ENCODE results near the gene ZNF750. TPM values are rescaled to one million over a fixed set of nuclear protein-coding genes. Genes with fewer than 3 reads are reported as not detected.

The ZNF750 gene
- total RNA-seq, 1 donor from 2014 or later = not detected

DNA sequence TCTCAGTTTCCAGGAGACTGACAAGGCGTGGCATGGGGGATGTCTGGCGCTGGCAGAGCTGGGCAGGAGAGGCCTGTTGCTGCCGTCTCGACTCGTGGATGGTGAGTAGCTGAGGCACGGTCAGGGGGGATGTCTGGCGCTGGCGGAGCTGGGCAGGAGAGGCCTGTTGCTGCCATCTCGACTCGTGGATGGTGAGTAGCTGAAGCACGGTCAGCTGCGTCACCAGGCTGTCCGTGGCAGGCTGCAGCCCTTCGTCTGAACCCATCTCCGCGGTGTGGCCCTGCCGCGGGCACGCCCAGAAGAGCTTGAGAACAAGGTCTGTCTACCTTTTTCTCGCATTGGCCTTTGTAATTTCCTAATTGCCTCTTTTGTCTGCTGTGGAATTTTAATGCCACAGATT lies 25.0 kb downstream of the ZNF750 start:
- intact Hi-C loops (cut with micrococcal nuclease) = no loop called here

DNA sequence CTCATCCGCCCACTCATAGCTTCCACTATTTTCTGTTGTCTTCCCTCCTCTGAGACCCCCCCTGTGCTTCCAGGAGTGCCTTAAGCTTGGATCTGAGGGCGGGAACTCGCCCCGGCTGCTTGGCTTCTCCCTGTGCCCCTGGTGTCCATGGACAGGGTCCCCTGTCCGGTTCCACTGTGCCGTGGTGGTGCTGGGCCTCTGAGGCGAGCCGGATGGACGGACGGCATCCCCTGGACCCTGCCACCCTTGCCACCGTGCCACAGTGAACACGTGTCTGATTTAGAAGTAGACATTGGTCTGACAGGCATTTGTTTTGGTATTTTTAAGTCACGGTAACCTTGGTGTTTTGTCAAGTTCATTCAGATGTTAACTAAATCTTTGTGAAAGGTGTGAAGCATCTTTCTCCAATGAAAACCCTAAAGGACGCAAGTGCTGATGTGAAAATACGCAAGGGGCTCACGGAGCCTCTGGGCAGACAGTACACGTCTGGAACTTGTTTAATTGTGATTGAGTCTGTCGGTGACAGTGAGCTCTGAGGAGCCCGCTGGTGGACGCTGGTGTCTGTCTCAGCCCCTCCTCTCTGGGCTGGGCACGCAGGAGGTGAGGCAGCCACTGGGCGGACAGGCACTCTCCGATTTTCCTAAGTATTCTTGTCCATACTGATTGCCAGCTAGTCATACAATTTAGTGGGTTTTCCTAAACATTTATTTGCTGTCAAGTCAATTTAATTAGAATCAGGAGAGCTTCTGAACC lies 26.3 kb downstream of the ZNF750 start:
- intact Hi-C loops (cut with micrococcal nuclease) = no loop called here

DNA sequence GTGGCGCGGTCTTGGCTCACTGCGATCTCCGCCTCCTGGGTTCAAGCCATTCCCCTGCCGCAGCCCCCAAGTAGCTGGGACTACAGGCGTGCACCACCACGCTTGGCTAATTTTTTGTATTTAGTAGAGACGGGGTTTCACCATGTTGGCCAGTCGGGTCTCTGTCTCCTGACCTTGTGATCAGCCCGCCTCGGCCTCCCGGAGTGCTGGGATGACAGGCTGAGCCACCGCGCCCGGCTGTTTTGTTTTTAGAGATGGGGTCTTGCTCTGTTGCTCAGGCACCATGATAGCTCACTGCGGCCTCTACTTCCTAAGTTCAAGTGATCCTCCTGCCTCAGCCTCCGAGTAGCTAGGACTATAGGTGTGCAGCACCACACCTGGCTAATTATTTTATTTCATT lies 27.2 kb downstream of the ZNF750 start:
- intact Hi-C loops (cut with micrococcal nuclease) = no loop called here

DNA sequence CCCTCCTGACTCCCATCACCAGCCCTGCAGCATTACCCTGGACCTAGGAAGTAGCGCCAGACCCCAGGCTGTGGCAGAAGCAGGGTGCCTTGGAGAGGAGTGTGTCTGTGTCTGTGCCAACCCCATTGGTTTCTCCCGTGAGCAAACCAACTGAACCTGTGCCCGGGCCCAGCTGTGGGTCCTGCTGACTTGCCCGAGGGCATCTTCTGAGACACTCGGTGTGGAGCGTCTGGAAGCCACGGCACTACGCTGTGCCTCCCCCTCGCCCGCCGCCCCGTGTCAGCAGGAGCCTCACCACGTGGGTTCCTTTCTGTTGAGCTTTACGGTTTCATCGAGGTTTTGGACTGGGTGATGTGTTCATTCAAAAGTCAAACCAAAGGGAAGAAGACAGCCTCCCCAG lies 27.8 kb downstream of the ZNF750 start:
- intact Hi-C loops (cut with micrococcal nuclease) = no loop called here

DNA sequence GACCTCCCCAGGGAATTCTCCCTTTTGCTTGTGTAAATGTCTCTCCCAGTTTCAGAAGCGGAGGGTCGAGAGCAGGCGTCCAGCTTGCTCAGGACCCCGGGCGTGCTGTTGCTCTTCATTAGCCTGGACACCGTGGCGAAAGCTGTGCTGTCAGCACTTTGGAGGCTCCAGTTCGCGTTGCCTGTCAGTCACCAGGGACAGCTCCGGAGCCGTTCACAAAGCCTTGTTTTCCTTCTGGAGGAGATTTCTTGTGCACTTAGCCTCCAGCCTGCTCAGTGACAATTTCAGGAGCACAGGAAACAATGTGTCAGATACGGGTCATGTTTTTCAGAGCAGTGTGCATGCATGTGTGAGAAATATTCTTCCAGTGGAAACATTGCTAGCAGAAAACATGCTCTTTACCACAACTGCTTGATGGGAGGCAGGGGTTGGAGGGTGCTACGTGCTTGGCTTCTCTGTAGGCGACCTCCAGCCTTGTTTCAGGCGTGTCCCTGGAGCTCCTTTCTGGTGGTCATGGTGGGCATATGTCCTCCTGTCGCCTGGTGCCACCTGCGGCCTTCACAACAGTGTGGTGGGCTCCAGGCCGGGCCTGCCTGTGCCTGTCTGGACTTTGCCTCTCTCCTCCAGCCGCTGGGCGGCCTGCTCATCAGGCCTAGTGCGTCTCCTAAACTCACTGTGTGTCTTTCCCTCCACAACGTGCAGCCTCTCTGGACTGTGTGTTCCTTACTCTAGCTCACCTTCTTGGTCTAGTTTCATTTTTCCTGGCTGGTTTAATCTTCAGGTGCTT lies 29.0 kb downstream of the ZNF750 start:
- intact Hi-C loops (cut with micrococcal nuclease) = no loop called here

DNA sequence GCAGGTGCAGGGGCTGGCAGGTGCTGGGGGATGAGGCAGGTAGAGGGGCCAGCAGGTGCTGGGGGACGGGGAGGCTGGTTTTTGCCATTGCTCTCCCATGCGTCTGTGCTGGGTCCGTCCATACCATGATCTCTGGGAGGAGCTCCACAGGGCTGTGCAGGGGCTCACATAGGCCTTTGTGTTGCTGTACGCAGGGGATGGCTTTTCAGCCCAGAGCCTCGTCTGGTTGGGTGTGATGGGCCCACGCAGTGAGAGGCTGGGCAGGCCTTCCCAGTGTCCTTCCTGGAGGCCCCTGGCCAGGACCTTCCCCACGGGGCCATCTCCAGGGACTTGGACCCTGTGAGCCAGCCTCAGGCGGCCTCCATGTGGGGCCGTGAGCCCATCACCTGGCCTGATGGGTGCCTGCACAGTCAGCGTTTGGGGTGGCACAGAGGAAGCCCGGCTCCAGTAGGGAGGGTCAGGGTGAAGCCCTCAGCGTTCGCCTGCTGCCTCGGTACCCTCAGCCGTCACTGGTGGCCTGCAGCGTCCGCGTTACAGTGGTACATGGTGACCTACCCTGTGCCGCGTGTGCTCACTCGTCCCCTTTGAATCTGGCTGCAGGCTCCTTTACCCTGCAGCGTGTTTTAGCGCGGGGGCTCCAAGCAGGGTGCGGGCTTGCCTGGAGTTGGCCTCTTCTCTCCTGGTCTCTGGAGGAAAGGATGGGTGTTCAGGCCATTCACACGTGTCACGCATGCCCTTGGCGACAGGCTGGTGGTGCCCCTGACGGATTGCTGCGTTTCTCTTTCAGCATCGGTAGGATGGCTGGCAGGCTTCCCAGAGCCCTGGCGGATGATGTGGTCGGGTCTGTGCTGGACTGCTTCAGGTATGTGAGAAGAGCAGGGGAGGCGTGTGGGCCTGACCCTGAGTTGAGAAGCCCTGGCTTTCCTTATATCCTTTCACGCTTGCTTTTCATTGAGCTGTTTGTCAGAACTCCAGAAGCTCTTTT lies 30.6 kb downstream of the ZNF750 start:
- intact Hi-C loops (cut with micrococcal nuclease) = no loop called here

DNA sequence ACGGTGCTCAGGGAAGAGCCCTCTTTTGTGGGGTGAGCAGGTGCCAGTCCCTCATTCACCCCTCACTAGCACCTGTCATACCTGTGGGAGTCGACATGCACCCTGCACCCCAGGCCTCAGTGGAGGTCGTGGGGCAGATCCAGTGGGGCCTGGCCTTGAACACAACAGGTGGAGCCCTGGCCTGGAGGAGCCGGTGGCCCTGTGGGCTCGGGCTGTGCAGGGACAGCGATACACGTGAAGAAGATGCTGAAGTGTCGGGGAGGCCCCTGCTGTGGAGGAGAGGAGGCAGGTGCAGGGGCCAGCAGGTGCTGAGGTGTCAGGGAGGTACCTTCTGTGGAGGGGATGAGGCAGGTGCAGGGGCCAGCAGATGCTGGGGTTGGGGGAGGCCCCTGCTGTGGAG lies 31.8 kb downstream of the ZNF750 start:
- intact Hi-C loops (cut with micrococcal nuclease) = no loop called here

DNA sequence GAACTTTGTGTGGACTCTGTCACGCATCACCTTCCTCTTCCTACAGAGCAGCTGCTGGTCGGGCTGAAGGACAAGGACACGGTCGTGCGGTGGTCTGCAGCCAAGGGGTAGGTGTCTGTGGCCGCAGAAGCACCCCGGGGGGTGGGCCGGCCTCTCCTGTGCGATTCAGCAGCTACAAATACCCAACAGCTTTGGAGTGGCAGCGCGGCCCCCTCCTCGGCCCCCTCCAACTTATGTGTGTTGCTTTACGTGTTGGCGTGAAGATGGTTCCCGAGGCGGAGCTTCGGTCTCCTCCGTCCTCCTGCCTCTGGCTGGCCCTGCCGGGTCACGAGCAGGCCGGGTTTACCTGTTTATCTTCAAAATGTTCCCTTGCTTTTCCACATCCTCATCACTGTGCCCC lies 32.3 kb downstream of the ZNF750 start:
- intact Hi-C loops (cut with micrococcal nuclease) = no loop called here

DNA sequence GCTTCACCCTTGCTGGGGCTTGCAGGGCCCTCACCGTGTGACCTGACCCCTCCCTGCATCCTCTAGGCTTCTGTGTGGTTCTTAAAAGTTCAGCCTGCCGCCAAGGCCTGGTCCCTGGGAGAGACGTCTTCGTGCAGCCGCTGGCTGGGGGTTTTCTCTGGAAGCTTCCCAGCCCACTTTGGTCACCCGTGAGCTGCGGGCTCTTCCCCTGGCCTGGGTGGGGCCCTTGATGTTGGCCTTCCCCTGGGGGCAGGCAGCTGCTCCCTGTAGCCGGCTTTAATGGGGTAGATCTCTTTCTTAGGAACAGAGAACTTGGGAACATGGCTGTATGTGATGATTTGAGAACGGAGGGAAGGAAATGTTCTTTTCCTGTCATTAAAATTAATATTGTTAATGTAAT lies 32.7 kb downstream of the ZNF750 start:
- intact Hi-C loops (cut with micrococcal nuclease) = no loop called here

DNA sequence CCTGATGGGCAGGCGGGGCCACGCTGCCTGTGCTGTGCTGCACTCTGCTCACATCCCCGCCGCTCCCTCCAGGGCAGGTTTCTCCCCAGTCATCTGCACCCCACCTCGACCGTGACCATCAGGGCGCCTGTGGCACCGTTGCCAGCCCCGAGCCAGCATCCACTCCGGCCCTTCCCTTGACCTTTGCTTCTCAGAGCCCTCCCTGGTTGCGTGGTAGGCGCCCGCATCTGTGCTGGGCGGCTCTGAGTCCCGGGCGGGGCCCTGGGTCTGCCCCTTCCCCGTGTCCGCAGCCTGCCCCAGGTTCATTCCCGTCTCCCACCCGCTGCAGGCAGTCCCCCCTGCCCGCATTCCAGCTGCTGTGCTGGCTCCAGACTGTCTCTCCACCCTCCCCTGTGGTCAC lies 33.2 kb downstream of the ZNF750 start:
- intact Hi-C loops (cut with micrococcal nuclease) = no loop called here

DNA sequence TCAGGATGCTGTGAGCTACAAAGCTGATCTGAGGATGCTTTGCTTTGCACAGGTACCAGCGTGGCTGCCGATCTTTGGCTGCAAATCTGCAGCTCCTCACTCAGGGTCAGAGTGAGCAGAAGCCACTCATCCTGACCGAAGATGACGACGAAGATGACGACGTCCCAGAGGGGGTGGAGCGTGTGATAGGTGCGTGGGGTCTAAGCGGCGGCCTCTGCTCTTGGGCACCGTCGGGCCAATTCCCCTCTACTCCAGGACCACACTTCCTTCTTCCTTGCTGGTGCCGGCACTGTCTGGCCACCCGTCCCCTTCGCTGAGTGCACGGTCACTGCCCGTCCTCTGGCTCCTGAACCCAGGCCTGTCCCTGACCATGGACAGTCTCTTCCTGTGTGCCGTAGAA lies 34.0 kb downstream of the ZNF750 start:
- intact Hi-C loops (cut with micrococcal nuclease) = no loop called here

DNA sequence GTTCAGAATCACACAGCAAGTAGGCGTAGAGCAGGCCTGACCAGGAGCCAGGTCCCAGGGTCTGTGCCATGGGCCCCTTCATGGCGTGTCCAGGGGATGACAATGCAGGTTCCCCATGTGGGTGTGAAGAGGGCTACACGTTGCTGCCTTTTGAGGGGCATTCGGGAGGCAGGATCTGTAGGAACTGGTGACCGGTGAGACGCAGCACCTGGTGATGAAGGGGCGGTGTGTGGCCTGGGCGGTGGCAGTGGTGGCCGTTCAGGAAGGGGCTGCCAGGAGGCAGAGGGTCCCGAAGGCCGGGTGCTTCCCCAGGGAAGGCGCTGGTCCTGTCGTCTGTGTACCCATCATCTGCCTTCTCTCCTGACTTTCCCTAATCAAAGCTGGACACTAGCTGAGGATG lies 34.6 kb downstream of the ZNF750 start:
- intact Hi-C loops (cut with micrococcal nuclease) = no loop called here

DNA sequence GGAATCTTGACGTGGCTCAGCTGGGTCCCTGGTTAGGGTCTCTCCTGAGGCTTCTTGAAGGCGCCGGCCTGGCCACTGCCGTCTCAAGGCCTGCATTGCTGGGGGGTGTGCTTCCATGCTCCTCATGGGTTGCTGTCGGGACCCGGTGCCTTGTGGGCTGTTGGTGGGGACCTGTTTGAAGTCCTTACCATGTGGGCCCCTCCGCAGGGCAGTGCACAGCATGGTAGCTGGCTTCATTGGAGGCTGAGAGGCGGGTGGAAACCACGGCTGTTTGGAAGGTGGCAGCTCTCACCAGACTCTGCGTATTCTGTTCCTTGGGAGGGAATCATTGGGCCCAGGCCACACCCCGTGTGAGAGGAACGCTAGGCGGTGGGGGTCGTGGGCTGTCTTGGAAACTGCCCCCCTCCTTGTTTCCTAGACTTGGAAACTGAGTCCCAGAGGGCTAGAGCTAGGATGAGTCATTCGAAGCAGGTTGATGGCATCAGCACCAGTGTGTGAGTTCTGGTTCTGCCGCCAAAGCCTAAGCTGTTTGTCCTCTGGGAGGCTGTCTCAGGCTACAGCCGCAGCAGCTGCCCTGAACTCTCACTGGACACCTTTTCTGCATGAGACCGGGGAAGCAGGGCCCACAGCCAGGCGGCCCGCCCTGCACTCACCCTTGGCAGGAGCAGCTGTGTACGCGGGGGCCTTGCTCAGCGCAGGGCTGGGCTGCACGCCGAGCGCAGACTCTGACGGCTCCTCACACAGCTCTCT lies 35.2 kb downstream of the ZNF750 start:
- intact Hi-C loops (cut with micrococcal nuclease) = no loop called here

DNA sequence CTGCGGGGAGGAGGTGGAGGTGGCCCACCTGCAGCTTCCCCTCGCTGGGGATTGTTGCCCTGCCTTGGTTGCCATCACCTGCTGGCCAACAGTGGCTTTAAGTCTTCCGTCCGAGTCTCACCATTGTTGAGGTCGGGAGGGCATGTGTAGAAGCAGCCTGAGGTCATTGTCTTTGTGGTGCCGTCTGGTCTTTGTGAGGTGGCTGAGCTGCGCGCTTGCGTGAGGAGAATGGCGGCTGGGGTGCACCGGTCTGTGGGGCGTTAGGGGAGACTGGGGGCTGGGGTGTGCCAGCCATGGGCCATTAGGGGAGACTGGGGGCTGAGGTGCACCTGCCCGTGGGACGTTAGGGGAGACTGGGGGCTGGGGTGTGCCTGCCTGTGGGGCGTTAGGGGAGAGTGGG lies 36.2 kb downstream of the ZNF750 start:
- intact Hi-C loops (cut with micrococcal nuclease) = no loop called here

DNA sequence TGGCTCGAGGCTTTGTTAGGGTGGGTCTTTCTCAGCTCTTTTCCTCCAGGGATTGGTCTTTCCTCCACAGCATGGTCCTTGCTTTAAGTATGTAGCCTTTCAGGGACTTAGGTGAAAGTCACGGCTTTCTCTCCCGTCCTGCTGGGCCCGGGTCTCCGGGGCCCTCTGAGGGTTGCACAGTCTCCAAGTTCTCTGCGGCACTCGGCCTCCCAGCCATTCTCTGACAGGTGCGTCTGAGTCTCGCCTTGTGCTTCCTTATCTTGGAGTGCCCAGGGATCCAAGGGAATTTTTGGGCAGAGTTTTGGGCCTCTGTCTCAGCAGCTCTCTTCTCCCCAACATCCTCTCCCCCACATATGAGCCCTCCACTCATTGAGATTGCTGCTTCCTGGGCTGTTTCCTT lies 36.6 kb downstream of the ZNF750 start:
- intact Hi-C loops (cut with micrococcal nuclease) = no loop called here

DNA sequence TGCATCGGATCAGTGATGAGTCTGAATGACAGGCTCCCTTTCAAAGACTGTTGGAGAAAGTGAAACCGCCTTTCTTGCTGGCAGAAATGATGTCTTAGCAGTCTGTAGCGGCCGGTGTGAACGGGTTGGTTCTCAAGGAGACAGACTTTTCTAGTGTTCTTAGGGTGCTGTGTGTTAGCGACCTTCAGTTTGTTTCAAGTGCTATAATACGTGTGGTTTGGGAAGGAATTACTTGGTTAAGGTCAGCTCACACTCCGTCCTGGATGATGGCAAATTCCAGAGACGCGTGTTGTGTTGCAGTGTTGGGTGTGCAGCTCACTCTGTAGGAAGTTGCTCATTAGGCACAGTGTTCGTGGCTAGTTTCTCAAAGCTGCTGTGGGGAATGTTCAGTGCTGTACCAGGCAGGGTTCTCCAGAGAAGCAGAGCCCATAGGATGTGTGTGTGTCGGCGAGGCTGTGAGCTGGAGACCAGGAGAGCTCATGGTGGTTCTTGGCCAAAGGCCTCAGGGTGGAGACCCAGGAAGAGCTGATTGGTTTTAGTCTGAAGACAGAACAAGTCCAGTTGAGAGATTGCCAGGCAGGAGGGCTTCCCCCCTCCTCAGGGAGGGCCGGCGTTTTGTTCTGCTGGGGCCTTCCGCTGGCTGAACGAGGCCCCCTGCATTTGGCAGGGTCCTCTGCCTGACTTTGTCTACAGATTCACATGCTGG lies 37.6 kb downstream of the ZNF750 start:
- intact Hi-C loops (cut with micrococcal nuclease) = no loop called here

DNA sequence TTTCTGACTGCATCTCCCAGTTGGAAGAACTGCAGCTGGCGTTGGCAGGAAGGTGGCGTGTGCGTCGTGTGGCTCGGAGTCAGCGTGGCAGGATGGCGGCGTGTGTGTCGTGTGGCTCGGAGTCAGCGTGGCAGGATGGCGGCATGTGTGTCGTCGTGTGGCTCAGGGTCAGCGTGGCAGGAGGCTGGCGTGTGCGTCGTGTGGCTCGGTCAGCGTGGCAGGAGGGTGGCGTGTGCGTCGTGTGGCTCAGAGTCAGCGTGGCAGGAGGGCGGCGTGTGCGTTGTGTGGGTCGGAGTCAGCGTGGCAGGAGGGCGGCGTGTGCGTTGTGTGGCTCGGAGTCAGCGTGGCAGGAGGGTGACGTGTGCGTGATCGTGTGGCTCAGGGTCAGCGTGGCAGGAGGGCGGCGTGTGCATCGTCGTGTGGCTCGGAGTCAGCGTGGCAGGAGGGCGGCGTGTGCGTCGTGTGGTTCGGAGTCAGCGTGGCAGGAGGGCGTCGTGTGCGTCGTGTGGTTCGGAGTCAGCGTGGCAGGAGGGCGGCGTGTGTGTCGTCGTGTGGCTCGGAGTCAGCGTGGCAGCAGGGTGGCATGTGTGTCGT lies 38.3 kb downstream of the ZNF750 start:
- intact Hi-C loops (cut with micrococcal nuclease) = no loop called here

DNA sequence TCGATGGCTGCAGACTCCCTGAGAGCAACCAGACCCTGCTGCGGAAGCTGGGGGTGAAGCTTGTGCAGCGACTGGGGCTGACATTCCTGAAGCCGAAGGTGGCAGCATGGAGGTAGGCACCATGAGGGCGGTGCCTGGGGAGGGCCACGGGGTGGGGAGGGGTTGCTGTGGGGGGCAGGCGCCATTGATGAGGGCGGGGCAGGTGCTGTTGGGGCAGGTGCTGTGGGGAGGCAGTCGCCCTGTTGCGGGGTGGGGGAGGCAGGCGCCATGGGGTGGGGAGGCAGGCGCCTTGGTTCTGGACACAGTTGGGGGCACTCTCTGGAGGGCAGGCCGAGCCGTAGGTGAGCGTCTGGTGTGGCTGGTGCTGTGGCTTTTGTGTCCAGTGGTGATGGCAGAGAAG lies 38.9 kb downstream of the ZNF750 start:
- intact Hi-C loops (cut with micrococcal nuclease) = no loop called here

DNA sequence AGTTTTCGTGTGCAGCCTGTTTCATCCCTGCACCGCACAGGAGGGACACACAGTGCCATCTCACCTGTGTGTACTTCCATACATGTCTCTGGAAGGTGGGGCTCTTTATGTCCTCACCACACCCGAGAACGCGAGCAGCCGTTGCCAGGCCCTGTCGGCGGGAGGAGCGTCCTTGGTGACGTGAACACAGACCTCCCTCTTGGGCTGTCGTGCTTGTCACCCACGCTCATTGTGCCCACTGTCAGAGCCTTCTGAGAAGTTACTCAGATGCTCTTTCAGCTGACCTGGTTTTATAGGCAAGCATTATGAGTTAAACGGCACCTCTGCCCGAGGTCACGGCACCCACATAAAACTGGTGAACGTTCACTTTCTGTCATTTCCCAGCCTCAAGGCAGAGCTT lies 40.2 kb downstream of the ZNF750 start:
- intact Hi-C loops (cut with micrococcal nuclease) = no loop called here

DNA sequence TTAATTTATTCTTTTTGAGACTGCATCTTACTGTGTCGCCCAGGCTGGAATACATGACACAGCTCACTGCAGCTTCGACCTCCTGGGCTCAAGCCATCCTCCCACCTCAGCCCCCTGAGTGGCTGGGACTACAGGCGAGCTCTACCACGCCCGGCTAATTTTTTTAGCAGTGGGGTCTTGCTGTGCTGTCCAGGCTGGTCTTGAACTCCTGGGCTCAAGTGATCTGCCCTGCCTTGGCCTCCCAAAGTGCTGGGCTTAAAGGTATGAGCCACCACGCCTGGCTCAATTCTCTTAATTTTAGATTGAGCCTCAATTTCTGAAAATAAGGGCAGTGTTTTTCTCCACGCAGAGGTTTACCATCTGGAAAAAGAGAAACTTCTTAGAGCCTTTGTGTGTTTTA lies 41.1 kb downstream of the ZNF750 start:
- intact Hi-C loops (cut with micrococcal nuclease) = no loop called here
